ENCODE data around the gene CCT8. TPM values are rescaled to one million over a fixed set of nuclear protein-coding genes. Genes with fewer than 3 reads are reported as not detected.

Gene CCT8
- total and polyA plus RNA-seq, 2 donors (not counting 1 experiment from before 2014, with no cell fraction given), result 59.2 to 92.8 TPM

DNA sequence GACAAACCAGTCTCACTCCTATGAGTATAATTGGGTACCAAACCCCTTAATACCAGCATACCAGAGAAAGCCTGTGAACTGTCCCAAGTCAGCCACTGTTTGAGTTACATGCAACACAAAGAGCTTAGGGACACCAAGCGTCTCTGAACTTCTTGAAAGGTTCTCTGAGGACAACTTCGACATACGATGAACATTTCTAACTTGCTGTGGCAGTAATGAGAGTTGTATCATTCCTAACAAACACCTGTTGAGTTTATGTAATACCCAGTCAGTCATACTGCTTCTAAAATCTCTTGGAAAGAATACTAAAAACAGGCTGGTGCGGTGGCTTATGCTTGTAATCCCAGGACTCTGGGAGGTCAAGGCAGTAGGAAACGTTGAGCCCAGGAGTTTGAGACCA is 18.4 kb downstream of the CCT8 start:
- TF ChIP-seq, protein P1, sequence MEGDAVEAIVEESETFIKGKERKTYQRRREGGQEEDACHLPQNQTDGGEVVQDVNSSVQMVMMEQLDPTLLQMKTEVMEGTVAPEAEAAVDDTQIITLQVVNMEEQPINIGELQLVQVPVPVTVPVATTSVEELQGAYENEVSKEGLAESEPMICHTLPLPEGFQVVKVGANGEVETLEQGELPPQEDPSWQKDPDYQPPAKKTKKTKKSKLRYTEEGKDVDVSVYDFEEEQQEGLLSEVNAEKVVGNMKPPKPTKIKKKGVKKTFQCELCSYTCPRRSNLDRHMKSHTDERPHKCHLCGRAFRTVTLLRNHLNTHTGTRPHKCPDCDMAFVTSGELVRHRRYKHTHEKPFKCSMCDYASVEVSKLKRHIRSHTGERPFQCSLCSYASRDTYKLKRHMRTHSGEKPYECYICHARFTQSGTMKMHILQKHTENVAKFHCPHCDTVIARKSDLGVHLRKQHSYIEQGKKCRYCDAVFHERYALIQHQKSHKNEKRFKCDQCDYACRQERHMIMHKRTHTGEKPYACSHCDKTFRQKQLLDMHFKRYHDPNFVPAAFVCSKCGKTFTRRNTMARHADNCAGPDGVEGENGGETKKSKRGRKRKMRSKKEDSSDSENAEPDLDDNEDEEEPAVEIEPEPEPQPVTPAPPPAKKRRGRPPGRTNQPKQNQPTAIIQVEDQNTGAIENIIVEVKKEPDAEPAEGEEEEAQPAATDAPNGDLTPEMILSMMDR (IDR thresholded peaks at IDR 0.05), result no peak
- no peak for TF ChIP-seq EZH2 (IDR thresholded peaks at IDR 0.05; ENCODE audit: borderline replicate concordance, insufficient read depth, low read depth, low read length, poor library complexity, severe bottlenecking)
- peaks cover 2% of the 10 kb centered on the region for H4K20me1 ChIP-seq (ENCODE audit: control insufficient read depth, insufficient read depth, low read length, poor library complexity, severe bottlenecking)
- POLR2A ChIA-PET, result no interaction called here
- H3K9me3 ChIP-seq (ENCODE audit: control extremely low read depth in 1 of 3, control insufficient read depth in 2 of 3, insufficient read depth in 1 of 3, low read length in 2 of 3), result peaks cover 0 to 4% (median 1%) of the 10 kb centered on the region in 3 donors
- Mint-ChIP-seq H3K27ac (no peak overlapping the region), H3K4me3 (no peak overlapping the region), H3K9me3 (ENCODE audit: insufficient read depth) (no peaks in the 10 kb centered on the region), H3K4me1 (no peaks in the 10 kb centered on the region), H3K27me3 (no peaks in the 10 kb centered on the region)
- no peak overlapping the region for H3K9ac ChIP-seq (ENCODE audit: low read length)
- intact Hi-C loops (cut with micrococcal nuclease), result no loop called here
- no CpG with 5 or more reads among the region's 5 CpGs for WGBS (ENCODE audit: insufficient coverage)
- no peak for DNase-seq
- H2AFZ ChIP-seq (ENCODE audit: insufficient read depth, low read depth, low read length, poor library complexity, severe bottlenecking), result no peak overlapping the region
- ATAC-seq (ENCODE audit: low read depth), result no peak
- H3K4me3 ChIP-seq (ENCODE audit: control extremely low read depth in 1 of 5, extremely low read depth in 1 of 5, insufficient read depth in 1 of 5, low read depth in 2 of 5, low read length in 4 of 5), result no peak overlapping the region
- no peak overlapping the region for H3K4me2 ChIP-seq (replicated peaks; ENCODE audit: low read depth, low read length, poor library complexity, severe bottlenecking)
- H3K27me3 ChIP-seq (replicated peaks in 1 of 4; ENCODE audit: control extremely low read depth in 1 of 4, control insufficient read depth in 3 of 4, insufficient read depth in 4 of 4, low read length in 3 of 4), result no peaks in the 10 kb centered on the region
- peaks cover 6 to 10% of the 10 kb centered on the region in 2 donors for H3K4me1 ChIP-seq (ENCODE audit: control insufficient read depth in 2 of 2, insufficient read depth in 2 of 2, low read length in 2 of 2)
- peaks cover 13 to 75% of the 10 kb centered on the region in 2 experiments for H3K36me3 ChIP-seq (replicated peaks in 1 of 2; ENCODE audit: control extremely low read depth in 1 of 2, control insufficient read depth in 1 of 2, extremely low read depth in 1 of 2, insufficient read depth in 2 of 2, low read length in 1 of 2)
- H3K79me2 ChIP-seq (ENCODE audit: control insufficient read depth, insufficient read depth, low read length), result no peaks in the 10 kb centered on the region
- CTCF ChIA-PET, result no interaction called here
- no peak overlapping the region for H3K27ac ChIP-seq (ENCODE audit: low read length in 2 of 2)

DNA sequence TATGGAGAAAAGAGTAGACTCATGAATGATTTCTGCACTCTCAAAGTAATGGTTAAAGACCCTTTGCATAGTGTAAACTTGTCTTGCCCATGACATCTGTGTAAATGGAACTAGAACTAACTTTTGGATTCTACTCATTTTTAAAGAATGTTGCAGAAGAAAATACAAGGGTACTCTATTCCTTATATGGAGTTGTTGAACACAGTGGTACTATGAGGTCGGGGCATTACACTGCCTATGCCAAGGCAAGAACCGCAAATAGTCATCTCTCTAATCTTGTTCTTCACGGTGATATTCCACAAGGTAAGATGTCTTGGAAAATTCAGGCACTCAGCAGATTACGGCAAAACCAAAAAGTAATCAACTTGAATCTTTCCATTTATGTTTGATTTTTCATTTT is 19.8 kb downstream of the CCT8 start:
- peak overlapping the region; percentile 5 for H3K27ac Mint-ChIP-seq
- Histone ChIP-seq H3K79me2 (ENCODE audit: control insufficient read depth, insufficient read depth, low read length) (no peaks in the 10 kb centered on the region), H3K9ac (ENCODE audit: low read length) (no peak overlapping the region), H3K4me1 (ENCODE audit: control insufficient read depth in 2 of 2, insufficient read depth in 2 of 2, low read length in 2 of 2) (peaks cover 6 to 10% of the 10 kb centered on the region in 2 donors), H3K4me2 (replicated peaks; ENCODE audit: low read depth, low read length, poor library complexity, severe bottlenecking) (no peak overlapping the region), H3K4me3 (ENCODE audit: control extremely low read depth in 1 of 5, extremely low read depth in 1 of 5, insufficient read depth in 1 of 5, low read depth in 2 of 5, low read length in 4 of 5) (no peak overlapping the region), H4K20me1 (ENCODE audit: control insufficient read depth, insufficient read depth, low read length, poor library complexity, severe bottlenecking) (no peaks in the 10 kb centered on the region), H2AFZ (ENCODE audit: insufficient read depth, low read depth, low read length, poor library complexity, severe bottlenecking) (no peak overlapping the region), H3K36me3 (replicated peaks in 1 of 2; ENCODE audit: control extremely low read depth in 1 of 2, control insufficient read depth in 1 of 2, extremely low read depth in 1 of 2, insufficient read depth in 2 of 2, low read length in 1 of 2) (peaks cover 7 to 76% of the 10 kb centered on the region in 2 experiments), H3K27ac (ENCODE audit: low read length in 2 of 2) (peak overlapping the region in 1 of 2 donors; percentile 44), H3K27me3 (replicated peaks in 1 of 4; ENCODE audit: control extremely low read depth in 1 of 4, control insufficient read depth in 3 of 4, insufficient read depth in 4 of 4, low read length in 3 of 4) (no peaks in the 10 kb centered on the region), H3K9me3 (ENCODE audit: control extremely low read depth in 1 of 3, control insufficient read depth in 2 of 3, insufficient read depth in 1 of 3, low read length in 2 of 3) (peaks cover 0 to 4% (median 0%) of the 10 kb centered on the region in 3 donors)
- no peak for ATAC-seq (ENCODE audit: low read depth)
- no peaks in the 10 kb centered on the region for H3K9me3 Mint-ChIP-seq (ENCODE audit: insufficient read depth)
- intact Hi-C loops (cut with micrococcal nuclease), result no loop called here
- no CpG with 5 or more reads among the region's 4 CpGs for WGBS (ENCODE audit: insufficient coverage)
- H3K27me3 Mint-ChIP-seq, result no peaks in the 10 kb centered on the region
- H3K4me1 Mint-ChIP-seq, result no peaks in the 10 kb centered on the region
- CTCF ChIA-PET, result no interaction called here
- no peak for TF ChIP-seq EZH2 (IDR thresholded peaks at IDR 0.05; ENCODE audit: borderline replicate concordance, insufficient read depth, low read depth, low read length, poor library complexity, severe bottlenecking)
- TF ChIP-seq, protein P1 (IDR thresholded peaks at IDR 0.05), result no peak
- no peak for DNase-seq
- H3K4me3 Mint-ChIP-seq, result no peak overlapping the region
- POLR2A ChIA-PET, result interaction anchor here (0.5 kb wide), 1 partner anchor 44 kb away, joined by 8 read pairs; no protein-coding TSS in a partner anchor
